HEK293T (cell line): ENCODE data around the gene KLHL17.

ENCODE experiments used
- BHLHE40 ChIP-seq: fragments of 450-650 bp; IDR thresholded peaks from 2 replicates; pipeline ENCODE4 v1.6.1; 2016; ENCODE audit warnings: mild to moderate bottlenecking, moderate library complexity, borderline replicate concordance
- TARDBP ChIP-seq: fragments of 450-650 bp; IDR thresholded peaks from 2 replicates; pipeline ENCODE4 v1.6.1; 2016

- TF ChIP-seq TARDBP (no peak), BHLHE40 (no peak)
Observed at GRCh38 chr1:979744-980072, 19.3 kb downstream of the KLHL17 start.
